ENCODE data around the gene SHB. TPM values are rescaled to one million over a fixed set of nuclear protein-coding genes. Genes with fewer than 3 reads are reported as not detected.

Gene SHB
- total and polyA plus RNA-seq, 2 donors (not counting 3 experiments of a cell fraction or from before 2014, with no cell fraction given), result 13.4 to 24.9 TPM

- intact Hi-C loops (cut with micrococcal nuclease) (no loop called here), dilution Hi-C loops (cut with MboI; ENCODE audit: extremely low pct_ligation_motif_present, low sequenced_read_pairs) (no loop called here)
- no peak overlapping the region for H3K4me2 ChIP-seq (ENCODE audit: insufficient read depth, low read length)
- H3K9me1 ChIP-seq (replicated peaks; ENCODE audit: control insufficient read depth, extremely low read depth, insufficient read depth, low read length), result no peaks in the 10 kb centered on the region
- DNase-seq (ENCODE audit: low read depth, low spot score) (no peak), FAIRE-seq (no peak)
- CTCF ChIA-PET, result interaction anchor here (0.8 to 2.2 kb wide), 3 partner anchors 46 to 70 kb away, joined by 3 to 6 read pairs (median 3); no protein-coding TSS in a partner anchor
- no peak for TF ChIP-seq JUN (IDR thresholded peaks at IDR 0.05; ENCODE audit: borderline replicate concordance, insufficient read depth, insufficient read length, low read depth)
- no peak for TF ChIP-seq POLR2AphosphoS5 (IDR thresholded peaks at IDR 0.05; ENCODE audit: insufficient read depth, low read depth, low read length)
- no peak overlapping the region for H3K4me3 ChIP-seq (replicated peaks in 1 of 3; ENCODE audit: insufficient read depth in 1 of 3, low read depth in 1 of 3, low read length in 3 of 3)
- peaks cover 1% of the 10 kb centered on the region for H3K79me2 ChIP-seq (ENCODE audit: control insufficient read depth, insufficient read depth, low read length)
- BruUV-seq (replicated peaks), result no TSS peak
- peaks cover 4% of the 10 kb centered on the region for H3K4me1 ChIP-seq (ENCODE audit: control insufficient read depth, extremely low read depth, insufficient read depth, low read length)
- H3K9ac ChIP-seq (replicated peaks; ENCODE audit: extremely low read depth, insufficient read depth, low read length), result no peak overlapping the region
- H4K20me1 ChIP-seq (replicated peaks; ENCODE audit: control insufficient read depth, extremely low read depth, insufficient read depth, low read length), result no peaks in the 10 kb centered on the region
- no peaks in the 10 kb centered on the region for H3K9me3 ChIP-seq (replicated peaks; ENCODE audit: control insufficient read depth, insufficient read depth, low read length)
- no peak overlapping the region for H2AFZ ChIP-seq (ENCODE audit: low read depth, low read length)
- no peak overlapping the region for H3K27ac ChIP-seq (ENCODE audit: insufficient read depth, low read depth, low read length)
- no peaks in the 10 kb centered on the region for H3K36me3 ChIP-seq (ENCODE audit: control insufficient read depth in 2 of 2, extremely low read depth in 1 of 2, insufficient read depth in 2 of 2, low read length in 2 of 2)
- no peaks in the 10 kb centered on the region for H3K27me3 ChIP-seq (ENCODE audit: control insufficient read depth in 2 of 2, insufficient read depth in 2 of 2, low read length in 2 of 2)
- POLR2A ChIA-PET, result interaction anchor here (0.5 kb wide), 1 partner anchor 47 kb away, joined by 3 read pairs; no protein-coding TSS in a partner anchor
These were observed 85.5 kb downstream of the SHB start for GRCh38 chr9:37983381-37984067.

GRCh38 chr9:37979844-37980243 lies 89.2 kb downstream of the SHB start:
- Histone ChIP-seq H3K4me1 (ENCODE audit: control insufficient read depth, extremely low read depth, insufficient read depth, low read length) (peaks cover 2% of the 10 kb centered on the region), H3K27me3 (ENCODE audit: control insufficient read depth in 2 of 2, insufficient read depth in 2 of 2, low read length in 2 of 2) (no peaks in the 10 kb centered on the region), H2AFZ (ENCODE audit: low read depth, low read length) (no peak overlapping the region), H3K79me2 (ENCODE audit: control insufficient read depth, insufficient read depth, low read length) (peaks cover 1% of the 10 kb centered on the region), H3K36me3 (ENCODE audit: control insufficient read depth in 2 of 2, extremely low read depth in 1 of 2, insufficient read depth in 2 of 2, low read length in 2 of 2) (no peaks in the 10 kb centered on the region), H3K9me1 (replicated peaks; ENCODE audit: control insufficient read depth, extremely low read depth, insufficient read depth, low read length) (no peaks in the 10 kb centered on the region), H3K4me3 (replicated peaks in 1 of 3; ENCODE audit: insufficient read depth in 1 of 3, low read depth in 1 of 3, low read length in 3 of 3) (no peak overlapping the region), H3K4me2 (ENCODE audit: insufficient read depth, low read length) (no peak overlapping the region), H4K20me1 (replicated peaks; ENCODE audit: control insufficient read depth, extremely low read depth, insufficient read depth, low read length) (no peaks in the 10 kb centered on the region), H3K27ac (ENCODE audit: insufficient read depth, low read depth, low read length) (no peak overlapping the region), H3K9me3 (replicated peaks; ENCODE audit: control insufficient read depth, insufficient read depth, low read length) (no peaks in the 10 kb centered on the region), H3K9ac (replicated peaks; ENCODE audit: extremely low read depth, insufficient read depth, low read length) (no peak overlapping the region)
- DNase-seq (ENCODE audit: low read depth, low spot score) (no peak), FAIRE-seq (no peak)
- ChIA-PET POLR2A (no interaction called here), CTCF (no interaction called here)
- intact Hi-C loops (cut with micrococcal nuclease) (no loop called here), dilution Hi-C loops (cut with MboI; ENCODE audit: extremely low pct_ligation_motif_present, low sequenced_read_pairs) (no loop called here)
- TF ChIP-seq POLR2AphosphoS5 (IDR thresholded peaks at IDR 0.05; ENCODE audit: insufficient read depth, low read depth, low read length), result no peak
- no peak for TF ChIP-seq MYC (IDR thresholded peaks at IDR 0.05; ENCODE audit: low read depth, low read length)
- TF ChIP-seq CTCF (IDR thresholded peaks at IDR 0.05; ENCODE audit: extremely low read depth in 1 of 2, insufficient read depth in 1 of 2, low read depth in 1 of 2, low read length in 2 of 2), result no peak
- TF ChIP-seq JUN (IDR thresholded peaks at IDR 0.05; ENCODE audit: borderline replicate concordance, insufficient read depth, insufficient read length, low read depth), result no peak
- no peak for TF ChIP-seq FOS (IDR thresholded peaks at IDR 0.05; ENCODE audit: borderline replicate concordance, insufficient read depth, low read length)
- no peak for TF ChIP-seq POLR2A (IDR thresholded peaks at IDR 0.05; ENCODE audit: low read depth, low read length)
- no peak for TF ChIP-seq EZH2 (IDR thresholded peaks at IDR 0.05; ENCODE audit: borderline replicate concordance, low read depth, low read length, severe bottlenecking)
- TF ChIP-seq GATA2 (IDR thresholded peaks at IDR 0.05; ENCODE audit: insufficient read depth, insufficient read length, low read depth, low read length), result no peak
- TF ChIP-seq MAX (IDR thresholded peaks at IDR 0.05; ENCODE audit: insufficient read depth, insufficient read length), result no peak
- no TSS peak for BruUV-seq (replicated peaks)

Data from endothelial cell of umbilical vein (primary cell).